ENCODE results near the gene PARN. TPM values are rescaled to one million over a fixed set of nuclear protein-coding genes. Genes with fewer than 3 reads are reported as not detected.

Gene PARN
- polyA plus RNA-seq, 1 donor from 2014 or later, result 22.3 TPM

GRCh38 chr16:14495213-14496046, 134.6 kb downstream of the PARN start:
- Histone ChIP-seq H3K4me3 (ENCODE audit: low read length) (no peak overlapping the region), H2AFZ (ENCODE audit: low read depth, low read length) (no peak overlapping the region), H3K4me2 (ENCODE audit: low read length) (no peak overlapping the region), H3K27ac (ENCODE audit: low read length) (no peak overlapping the region), H3K79me2 (replicated peaks; ENCODE audit: insufficient read depth, low read length) (no peaks in the 10 kb centered on the region), H3K9ac (ENCODE audit: low read length) (no peak overlapping the region), H3K27me3 (ENCODE audit: insufficient read depth, low read depth, low read length) (no peaks in the 10 kb centered on the region), H3K9me2 (ENCODE audit: insufficient read depth, low read length) (no peaks in the 10 kb centered on the region), H3K36me3 (ENCODE audit: insufficient read depth, low read length) (no peaks in the 10 kb centered on the region), H4K20me1 (ENCODE audit: insufficient read depth) (no peaks in the 10 kb centered on the region), H3F3A (ENCODE audit: insufficient read depth, low read length, poor library complexity, severe bottlenecking) (no peaks in the 10 kb centered on the region), H3K9me3 (ENCODE audit: low read length) (no peaks in the 10 kb centered on the region)
- TF ChIP-seq SMC3 (conservative IDR thresholded peaks at IDR 0.05; ENCODE audit: poor library complexity), result no peak
- TF ChIP-seq REST (IDR thresholded peaks at IDR 0.05; ENCODE audit: borderline replicate concordance), result no peak
- no peak for TF ChIP-seq TAF1 (IDR thresholded peaks at IDR 0.05; ENCODE audit: low read depth)
- no peak for TF ChIP-seq RAD21 (conservative IDR thresholded peaks at IDR 0.05)
- TF ChIP-seq EP300 (conservative IDR thresholded peaks at IDR 0.05; ENCODE audit: poor library complexity, severe bottlenecking), result no peak
- TF ChIP-seq EZH2 (IDR thresholded peaks at IDR 0.05; ENCODE audit: borderline replicate concordance, insufficient read depth, low read length, poor library complexity, severe bottlenecking), result no peak
- TF ChIP-seq POLR2AphosphoS5 (IDR thresholded peaks at IDR 0.05), result no peak
- no peak for TF ChIP-seq CTCF (IDR thresholded peaks at IDR 0.05; ENCODE audit: poor library complexity, severe bottlenecking)
- TF ChIP-seq MXI1 (conservative IDR thresholded peaks at IDR 0.05; ENCODE audit: poor library complexity, severe bottlenecking), result no peak

- Histone ChIP-seq H4K20me1 (ENCODE audit: insufficient read depth) (no peaks in the 10 kb centered on the region), H3K9me2 (ENCODE audit: insufficient read depth, low read length) (no peaks in the 10 kb centered on the region), H3K4me2 (ENCODE audit: low read length) (no peak overlapping the region), H3F3A (ENCODE audit: insufficient read depth, low read length, poor library complexity, severe bottlenecking) (no peaks in the 10 kb centered on the region), H3K9me3 (ENCODE audit: low read length) (no peaks in the 10 kb centered on the region), H3K27me3 (ENCODE audit: insufficient read depth, low read depth, low read length) (no peaks in the 10 kb centered on the region), H3K27ac (ENCODE audit: low read length) (no peak overlapping the region), H2AFZ (ENCODE audit: low read depth, low read length) (no peak overlapping the region), H3K36me3 (ENCODE audit: insufficient read depth, low read length) (no peaks in the 10 kb centered on the region), H3K4me3 (ENCODE audit: low read length) (no peak overlapping the region), H3K79me2 (replicated peaks; ENCODE audit: insufficient read depth, low read length) (no peaks in the 10 kb centered on the region), H3K9ac (ENCODE audit: low read length) (no peak overlapping the region)
- TF ChIP-seq TAF1 (IDR thresholded peaks at IDR 0.05; ENCODE audit: low read depth), result no peak
- TF ChIP-seq RAD21 (conservative IDR thresholded peaks at IDR 0.05), result no peak
- TF ChIP-seq EP300 (conservative IDR thresholded peaks at IDR 0.05; ENCODE audit: poor library complexity, severe bottlenecking), result no peak
- TF ChIP-seq EZH2 (IDR thresholded peaks at IDR 0.05; ENCODE audit: borderline replicate concordance, insufficient read depth, low read length, poor library complexity, severe bottlenecking), result no peak
- no peak for TF ChIP-seq CTCF (IDR thresholded peaks at IDR 0.05; ENCODE audit: poor library complexity, severe bottlenecking)
Observed at GRCh38 chr16:14494396-14494966, 135.6 kb downstream of the PARN start.

Measured in neural cell (in vitro differentiated cells).